ENCODE measurements around the gene C1orf115. TPM values are rescaled to one million over a fixed set of nuclear protein-coding genes. Genes with fewer than 3 reads are reported as not detected.
"Not testable (repeated sequence)": the region's sequence is repeated elsewhere in the genome, so short reads cannot be mapped to it uniquely, and the experiment has no call there.

Gene C1orf115, protein sequence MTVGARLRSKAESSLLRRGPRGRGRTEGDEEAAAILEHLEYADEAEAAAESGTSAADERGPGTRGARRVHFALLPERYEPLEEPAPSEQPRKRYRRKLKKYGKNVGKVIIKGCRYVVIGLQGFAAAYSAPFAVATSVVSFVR
- total RNA-seq, result 31.0 TPM

DNA sequence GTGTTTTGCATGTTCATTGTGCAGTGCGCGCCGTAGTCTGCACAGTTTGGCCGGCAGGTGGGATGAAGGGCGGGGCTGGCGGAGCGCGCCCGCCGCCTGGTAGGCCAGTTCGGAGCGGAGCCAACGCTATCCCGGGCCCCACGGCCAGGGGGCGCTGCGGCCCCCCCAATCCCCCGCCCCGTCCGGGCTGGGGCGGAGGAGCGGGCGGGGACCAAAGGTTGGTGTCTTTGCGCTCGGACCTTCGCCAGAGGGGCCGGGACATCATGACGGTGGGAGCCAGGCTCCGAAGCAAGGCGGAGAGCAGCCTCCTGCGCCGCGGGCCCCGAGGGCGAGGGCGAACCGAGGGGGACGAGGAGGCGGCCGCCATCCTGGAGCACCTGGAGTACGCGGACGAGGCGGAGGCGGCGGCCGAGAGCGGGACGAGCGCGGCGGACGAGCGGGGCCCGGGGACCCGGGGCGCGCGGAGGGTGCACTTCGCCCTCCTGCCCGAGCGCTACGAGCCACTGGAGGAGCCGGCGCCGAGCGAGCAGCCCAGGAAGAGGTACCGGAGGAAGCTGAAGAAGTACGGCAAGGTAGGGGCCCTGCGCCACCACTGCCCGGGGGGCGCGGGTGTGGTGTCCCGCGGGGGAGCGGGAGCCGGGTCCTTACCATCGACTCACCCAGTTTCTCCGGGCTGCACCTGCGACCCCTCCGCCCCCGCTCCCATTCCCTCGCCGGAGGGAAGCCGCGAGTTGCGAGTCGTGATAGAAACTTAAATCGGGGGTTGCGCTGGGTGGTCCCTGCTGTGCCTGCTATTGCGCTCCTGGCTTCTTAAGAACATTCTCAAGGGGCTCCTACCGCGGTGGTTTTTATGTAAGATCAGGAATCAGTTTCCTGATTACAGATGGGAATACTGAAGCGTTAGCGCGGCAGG is at the start of gene C1orf115:
Gene C1orf115, plus strand, starts transcription at position 224 of the 913 bp plus-strand sequence. Its CDS starts 40 bp downstream, at position 264.
- DNase-seq, result peak; percentile 49

DNA sequence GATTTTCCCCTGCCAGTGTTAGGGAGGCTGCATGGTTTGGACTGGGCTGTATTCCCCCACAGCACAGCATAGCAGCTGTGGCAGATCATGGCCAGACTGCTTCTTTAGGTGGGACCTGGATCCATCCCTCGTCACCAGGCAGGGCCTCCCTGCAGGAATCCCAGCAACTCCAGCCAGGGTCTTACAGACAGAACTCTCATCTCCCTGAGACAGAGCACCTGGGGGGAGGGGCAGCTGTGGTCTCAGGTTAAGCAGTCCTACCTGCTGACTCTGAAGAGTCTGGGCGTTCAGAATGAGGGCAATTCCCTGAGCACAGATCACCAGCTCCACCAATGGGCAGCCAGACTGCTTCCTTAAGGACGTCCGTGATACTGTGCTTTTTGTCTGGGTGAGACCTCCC is 47.9 kb upstream of the C1orf115 start:
- no peak for DNase-seq

DNA sequence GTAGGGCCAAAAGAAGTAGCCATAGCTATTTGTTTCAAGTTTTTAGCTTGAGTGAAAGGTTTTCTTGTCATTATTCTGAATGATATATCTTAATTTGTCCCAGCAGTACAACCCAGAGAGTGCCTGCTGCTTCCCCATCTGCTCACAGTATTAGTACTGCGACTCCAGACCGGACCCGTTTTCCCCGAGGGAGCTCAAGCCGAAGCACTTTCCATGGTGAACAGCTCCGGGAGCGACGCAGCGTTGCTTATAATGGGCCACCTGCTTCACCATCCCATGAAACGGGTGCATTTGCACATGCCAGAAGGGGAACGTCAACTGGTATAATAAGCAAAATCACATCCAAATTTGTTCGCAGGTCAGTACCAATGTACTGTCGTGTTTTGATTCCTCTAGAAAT is 37.2 kb upstream of the C1orf115 start:
- no peak for DNase-seq

DNA sequence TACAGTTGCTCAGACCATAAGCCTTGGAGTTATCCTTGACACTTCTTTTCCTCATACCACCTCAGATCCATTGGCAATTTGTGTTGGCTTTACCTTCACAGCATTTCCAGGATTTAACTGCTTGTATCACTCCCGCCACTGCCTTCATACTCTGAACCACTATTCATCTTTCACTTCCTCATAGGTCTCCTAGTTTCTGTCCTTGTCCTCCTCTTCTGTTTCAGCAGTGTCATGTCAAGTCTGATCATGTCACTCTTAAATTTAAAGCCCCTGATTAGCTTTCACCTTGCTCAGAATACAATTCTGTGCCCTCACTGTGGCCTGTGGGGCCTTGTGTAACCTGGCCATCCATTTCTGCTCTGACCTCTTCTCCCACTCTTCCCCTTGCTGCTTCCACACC is 34.7 kb upstream of the C1orf115 start:
- DNase-seq, result no peak

DNA sequence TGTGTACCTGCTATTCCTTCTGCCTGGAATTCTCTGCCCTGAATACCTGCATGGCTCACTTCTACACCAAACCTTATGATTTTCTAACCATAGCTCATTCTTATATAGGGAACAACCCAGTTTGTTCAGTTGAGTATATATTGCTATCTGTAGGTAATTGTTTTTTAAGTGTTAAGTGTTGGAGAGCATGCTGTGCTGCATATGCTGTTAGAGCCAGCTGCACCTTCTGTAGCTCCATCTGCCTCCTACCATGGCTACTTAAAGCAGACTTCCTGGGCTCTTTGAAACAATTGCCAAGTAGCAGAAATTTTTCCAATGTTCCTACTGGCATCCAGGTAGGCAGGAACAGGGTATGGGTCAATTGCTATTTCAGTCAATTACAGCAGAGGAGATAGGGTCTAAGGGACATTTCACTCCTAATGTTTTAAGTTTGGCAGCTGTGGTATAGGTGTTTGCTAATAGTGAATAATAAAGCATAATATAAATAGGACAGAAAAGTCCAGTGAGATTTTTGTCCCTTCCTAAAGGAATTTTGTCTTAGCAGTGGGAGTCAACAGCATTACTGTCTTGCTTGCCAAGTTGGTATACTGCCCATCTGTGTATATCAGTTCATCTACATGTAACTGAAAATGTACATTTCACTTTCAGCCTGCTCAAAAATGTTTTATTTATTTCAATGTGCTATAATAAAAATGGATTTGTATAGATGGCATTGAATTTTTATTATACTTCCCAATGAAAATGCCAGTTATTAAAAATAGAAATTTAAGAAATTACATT is 34.0 kb upstream of the C1orf115 start:
- DNase-seq, result no peak

DNA sequence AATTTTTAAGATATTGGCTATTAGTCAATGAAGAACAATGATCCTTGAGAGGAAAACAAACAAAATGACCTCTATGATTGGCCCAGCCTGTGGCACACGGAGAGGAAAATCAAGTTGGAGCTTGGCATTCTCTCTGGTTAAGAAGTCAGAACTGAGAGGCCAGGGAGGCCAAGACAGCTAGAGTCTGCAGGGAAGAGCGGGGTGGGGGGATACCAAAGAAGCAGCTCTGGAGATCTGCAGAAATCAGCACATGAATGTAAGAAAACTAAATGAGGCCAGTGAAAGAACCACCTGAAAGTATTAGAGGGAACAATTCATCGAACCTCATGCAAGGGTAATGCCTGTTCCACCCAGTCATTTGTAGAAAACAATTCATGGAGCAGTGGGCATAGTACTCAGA is 23.8 kb upstream of the C1orf115 start:
- no peak for DNase-seq

DNA sequence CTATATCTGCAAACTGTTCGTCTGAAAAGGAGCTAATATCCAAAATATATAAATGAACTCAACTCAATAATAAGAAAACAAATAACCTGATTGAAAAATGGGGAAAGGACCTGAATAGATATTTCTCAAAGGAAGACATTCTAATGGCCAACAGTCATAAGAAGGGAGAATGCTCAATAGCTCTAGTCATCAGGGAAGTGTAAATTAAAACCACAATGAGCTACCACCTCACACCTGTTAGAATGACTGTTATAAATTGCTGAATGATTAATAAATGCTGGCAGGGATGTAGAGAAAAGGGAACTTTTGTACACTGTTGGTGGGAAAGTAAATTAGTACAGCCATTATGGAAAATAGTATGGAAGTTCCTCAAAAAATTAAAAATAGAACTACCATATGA is 21.2 kb upstream of the C1orf115 start:
- no peak for DNase-seq

DNA sequence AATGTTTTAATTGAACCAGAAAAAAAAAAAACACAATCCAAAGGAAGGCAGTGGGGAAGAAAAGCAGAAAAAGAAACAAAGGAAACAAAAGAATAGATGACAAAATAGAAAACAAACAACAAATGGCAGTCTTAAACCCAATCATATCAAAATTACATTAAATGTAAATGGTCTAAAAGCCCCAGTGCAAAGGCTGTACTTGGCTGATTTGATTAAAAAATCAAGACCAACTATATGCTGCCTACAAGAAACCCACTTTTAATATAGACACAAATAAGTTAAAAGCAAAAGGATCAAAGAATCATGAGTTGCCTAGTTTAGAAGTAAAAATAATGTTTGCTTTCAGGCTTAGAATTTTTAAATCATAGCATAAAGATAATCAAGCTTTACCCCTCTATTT is 19.8 kb upstream of the C1orf115 start:
- no peak for DNase-seq

DNA sequence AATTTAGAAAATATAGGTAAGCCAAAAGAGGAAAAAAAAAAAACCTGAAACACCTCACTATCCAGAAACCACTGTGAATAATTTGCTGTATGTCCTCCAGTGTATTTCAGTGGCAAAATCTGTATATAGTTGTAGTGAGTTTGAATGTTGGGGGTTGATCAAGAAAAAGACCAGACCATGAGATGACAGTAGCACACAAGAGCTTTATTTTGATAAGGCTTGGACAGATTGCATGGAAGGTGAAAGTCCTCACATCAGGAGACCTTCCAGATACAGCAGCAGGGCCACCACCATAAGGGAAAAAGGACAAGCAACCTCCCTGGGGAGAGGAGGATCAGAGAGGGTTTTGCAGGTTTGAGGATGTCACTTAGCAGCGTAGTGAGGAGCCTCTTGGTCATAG is 16.2 kb upstream of the C1orf115 start:
- no peak for DNase-seq

DNA sequence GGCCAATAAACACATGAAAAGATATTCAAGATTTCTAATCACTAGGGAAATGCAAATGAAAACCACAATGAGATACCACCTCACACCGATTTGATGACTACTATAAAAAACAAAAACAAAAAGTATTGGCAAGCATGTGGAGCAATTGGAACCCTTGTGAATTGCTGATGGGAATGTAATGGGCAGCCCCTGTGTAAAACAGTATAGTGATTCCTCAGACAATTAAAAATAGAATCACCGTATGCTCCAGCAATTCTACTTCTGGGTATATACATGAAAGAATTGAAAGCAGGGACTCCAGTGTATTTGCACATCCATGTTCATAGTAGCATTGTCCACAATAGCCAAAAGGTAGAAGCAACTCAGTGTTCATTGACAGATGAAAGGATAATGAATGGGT is 12.9 kb upstream of the C1orf115 start:
- DNase-seq, result no peak

DNA sequence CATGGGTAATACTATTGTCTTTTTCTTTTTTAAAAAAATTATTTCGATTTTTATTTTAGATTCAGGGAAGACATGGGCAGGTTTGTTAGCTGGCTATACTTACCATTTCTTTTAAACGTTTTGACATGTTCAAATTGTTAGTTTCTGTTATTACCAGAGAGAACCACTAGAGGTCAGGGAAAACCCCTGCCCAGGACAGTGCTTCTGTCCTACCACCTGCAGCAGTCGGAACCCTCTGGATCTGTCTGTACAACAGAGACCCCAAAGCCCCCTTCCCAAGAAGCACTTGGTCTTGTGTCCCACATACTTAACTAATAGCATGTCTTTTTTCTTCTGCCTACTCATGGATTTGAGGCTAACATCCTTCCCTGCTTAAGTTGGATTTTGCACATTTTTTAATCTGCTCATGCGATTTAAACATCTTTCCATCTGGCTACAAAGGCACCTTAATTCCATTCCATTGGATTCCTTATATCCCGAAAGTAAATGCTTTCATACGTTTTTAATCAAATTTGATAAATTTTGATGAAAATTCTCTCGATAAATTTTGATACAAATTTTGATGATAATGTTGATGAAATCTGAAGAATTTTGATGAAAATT is 10.0 kb upstream of the C1orf115 start:
- no peak for DNase-seq

DNA sequence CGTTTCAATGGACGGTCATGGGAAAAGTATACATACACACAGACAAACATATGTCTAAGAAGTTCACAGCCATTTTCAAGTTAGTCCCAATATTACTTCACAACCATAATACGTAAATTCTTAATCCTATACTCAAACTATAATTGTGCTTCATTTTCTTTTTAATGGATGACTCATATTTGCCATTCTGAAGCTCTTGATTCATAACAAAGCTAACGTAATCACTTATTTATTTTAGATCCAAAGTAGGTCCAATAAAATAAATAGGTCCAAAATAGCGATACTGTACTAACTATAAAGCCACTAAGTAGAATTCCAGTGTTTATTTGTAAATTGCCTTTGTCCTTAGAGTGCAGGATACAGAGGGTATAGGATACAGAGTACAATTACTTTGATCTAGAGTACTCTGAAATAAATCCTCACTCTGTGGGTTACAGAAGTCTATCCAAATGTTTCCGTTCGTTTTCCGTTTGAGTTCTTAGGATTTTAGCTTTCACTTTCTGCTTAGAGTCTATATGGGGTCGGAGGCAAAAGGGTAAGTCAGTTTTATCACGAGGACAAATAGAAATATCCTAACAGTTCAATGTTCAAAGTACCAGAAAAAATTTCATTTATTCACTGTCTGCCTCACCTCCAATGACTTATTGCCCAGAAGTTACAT is 8.8 kb upstream of the C1orf115 start:
- DNase-seq, result no peak

DNA sequence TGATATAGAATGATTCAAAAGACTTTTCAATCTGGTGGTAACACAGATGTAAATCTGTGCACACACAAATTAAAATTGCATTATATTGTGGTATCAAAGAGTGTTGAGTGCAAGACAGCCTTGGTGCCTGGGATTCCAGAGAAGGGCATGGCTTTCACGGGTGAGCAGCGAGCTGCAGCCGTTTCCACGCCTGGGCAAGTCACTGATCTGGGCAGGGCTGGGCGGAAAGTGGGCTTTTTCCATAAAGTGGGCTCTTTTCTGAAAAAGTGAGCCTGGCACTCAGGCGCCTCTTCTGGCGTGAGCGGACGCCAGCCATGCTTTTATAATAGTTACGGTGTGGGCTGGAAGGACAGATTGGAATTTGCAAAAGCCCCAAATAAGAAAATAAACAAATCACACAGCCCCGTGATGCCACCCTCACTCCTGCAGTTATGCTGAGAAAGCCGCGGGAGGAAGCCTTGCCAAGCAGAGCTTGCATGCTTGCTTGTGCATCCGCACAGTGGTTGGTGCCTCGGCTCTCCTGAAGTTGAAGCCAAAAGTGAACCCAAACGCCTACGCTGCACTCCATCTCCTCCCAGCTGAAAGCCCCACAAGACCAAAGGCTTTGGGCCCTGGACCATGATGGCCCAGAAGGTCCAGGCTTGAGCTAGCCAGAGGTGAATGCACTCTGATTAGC is 7.1 kb upstream of the C1orf115 start:
- no peak for DNase-seq

DNA sequence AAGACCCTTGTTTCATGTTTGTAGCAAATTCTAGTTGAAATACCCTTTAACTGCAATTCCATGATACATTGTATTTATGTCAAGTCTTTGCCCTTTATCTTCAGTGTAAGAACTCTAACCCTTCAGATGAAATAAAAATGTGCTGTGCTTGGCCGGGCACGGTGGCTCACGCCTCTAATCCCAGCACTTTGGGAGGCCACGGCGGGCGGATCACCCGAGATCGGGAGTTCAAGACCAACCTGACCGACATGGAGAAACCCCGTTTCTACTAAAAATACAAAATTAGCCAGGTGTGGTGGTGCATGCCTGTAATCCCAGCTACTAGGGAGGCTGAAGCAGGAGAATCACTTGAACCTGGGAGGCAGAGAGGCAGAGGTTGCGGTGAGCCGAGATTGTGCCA is 6.4 kb upstream of the C1orf115 start:
- DNase-seq, result not testable (repeated sequence)

DNA sequence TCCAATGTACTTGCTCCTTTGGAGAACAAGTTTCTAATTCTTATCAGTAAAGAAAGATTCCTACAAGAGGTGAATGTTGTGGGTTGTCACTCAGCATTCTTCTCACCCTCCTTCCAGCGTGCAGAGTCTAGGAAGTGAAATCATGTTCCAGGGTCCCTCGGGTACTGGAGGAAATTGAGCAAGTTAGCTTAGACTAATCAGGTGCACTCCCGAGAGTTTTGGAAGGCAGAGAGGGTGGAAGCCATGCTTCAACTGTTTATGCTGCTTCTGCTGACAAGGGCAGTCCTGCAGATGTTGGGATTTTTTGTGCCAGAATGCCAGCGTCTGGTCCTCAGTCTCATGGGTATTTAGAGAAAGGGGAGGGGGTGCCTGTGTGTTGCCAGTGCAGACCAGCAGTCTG is 5.3 kb upstream of the C1orf115 start:
- no peak for DNase-seq

DNA sequence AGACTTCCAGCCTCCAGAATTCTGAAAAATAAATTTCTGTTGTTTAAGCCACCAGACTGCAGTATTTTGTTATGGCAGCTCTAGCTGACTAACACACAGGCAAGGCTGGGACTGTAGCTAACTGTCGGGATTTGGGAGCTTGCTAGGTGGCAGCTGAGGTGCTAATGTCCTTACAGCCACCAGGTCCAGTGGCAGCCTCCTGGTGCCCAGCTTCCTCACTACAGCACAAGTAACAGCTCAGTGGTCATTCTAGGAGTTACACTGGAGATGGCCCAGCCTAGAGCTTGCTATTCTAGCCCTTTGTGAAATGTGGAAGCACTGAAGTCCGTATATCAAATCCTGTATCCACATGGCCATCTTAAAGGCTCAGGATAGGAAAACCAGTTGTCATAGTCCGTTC is 4.3 kb upstream of the C1orf115 start:
- no peak for DNase-seq

DNA sequence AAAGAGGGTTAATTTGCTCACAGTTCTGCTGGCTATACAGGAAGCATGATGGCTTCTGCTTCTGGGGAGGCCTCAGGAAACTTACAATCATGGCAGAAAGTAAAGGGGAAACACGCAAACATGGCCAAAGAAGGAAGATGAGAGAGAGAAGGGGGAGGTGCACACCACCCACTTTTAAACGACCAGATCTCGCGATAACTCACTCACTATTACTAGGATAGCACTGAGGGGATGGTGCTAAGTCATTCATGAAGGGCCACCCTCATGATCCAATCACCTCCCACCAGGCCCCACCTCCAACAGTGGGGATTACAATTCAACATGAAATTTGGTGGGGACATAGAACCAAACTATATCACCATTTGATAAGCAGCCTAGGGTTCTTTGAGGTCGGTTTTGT is 2.4 kb upstream of the C1orf115 start:
- no peak for DNase-seq

DNA sequence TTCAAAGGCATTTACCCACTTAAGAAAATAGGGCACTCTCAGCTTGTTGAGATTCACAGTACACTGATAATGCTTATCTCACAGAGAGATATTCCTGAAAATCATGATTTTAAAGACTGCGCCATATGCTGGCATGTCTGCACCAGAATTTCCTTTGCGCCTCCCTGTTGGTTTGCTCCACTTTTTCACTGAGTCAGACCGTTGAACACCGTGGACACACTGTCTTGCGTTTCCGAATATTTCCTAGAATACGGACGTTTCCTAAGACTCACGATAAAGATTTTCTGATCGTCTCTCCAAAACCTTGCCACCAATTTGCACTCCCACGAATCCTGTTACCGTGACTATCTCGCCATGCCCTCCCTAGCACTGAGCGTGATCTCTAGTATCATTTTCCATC is 497 bp upstream of the C1orf115 start:
- no peak for DNase-seq

DNA sequence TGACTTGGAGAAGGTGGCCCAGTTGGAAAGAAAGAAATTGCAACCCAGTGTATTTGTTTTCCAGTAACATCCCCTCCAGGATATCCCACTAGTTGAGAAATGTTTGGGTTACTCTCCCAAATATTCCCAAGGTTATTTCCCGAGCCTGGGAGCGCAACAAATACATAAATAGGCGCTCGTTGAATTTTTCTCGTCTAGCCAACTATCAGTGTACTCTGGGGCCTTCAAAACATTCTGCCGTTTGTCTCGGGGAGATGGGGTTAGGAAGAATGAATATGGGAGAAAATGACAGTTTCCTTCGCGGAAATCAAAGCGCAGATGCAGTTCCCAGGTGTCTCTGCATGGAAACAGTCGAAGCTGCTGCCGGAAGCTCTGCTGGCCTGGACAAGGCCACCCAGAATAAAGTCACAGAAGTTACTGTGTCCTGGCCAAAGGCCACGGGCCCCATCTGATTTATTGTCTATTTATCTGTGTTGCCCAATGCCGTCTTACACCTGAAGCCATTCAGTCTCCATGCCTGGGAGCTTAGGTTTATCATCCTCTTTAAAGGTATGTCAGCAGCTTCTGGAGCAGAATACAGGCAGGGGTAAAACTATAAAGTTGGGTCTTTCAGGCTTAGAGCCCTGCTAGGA is 1.0 kb downstream of the C1orf115 start:
- no peak for DNase-seq

DNA sequence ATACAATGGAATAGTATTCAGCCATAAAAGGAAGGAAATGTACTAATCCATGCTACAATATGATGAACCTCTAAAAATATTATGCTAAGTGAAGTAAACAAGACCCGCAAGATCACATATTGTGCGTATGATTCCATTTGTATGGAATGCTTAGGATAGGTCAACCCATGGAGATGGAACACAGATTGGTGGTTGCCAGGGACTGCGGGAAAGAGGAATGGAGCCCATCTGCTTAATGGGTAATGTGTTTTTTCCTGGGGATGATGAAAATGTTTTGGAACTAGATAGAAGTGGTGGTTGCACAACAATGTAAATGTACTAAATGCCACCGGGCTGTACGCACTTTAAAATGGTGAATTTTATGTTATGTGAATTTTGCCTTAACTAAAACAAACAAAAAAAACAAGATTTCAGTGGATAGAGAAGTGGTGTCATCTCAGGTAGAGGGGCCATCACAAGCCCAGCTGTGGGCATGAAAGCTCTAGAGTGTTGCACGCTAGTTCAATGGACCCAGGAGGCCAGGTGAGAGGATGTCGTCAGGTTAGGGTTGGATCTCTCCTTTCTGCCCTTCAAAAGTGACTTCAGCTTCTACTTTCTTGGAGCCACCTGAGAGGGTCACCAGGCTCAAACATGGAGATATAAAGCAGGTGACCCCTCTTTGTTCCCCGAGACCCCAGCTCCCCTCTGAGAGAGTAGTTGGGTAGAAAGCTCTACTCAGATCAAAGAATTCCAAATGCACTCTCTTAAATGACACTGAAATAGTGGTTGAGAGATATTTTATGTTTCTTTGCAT is 2.5 kb downstream of the C1orf115 start:
- DNase-seq, result no peak
